Adipocyte (in vitro differentiated cells): ENCODE measurements around the gene S100A12.

Source experiments
- DNase-seq: peaks from one replicate; pipeline ENCODE4 v3.0.0-alpha.2; 2015; ENCODE audit warnings: low read depth
- H3K27me3 ChIP-seq: replicated peaks from 2 replicates; pipeline ENCODE4 v1.7.0; 2013; ENCODE audit warnings: mild to moderate bottlenecking, low read length, moderate library complexity; ENCODE audit not compliant: control insufficient read depth, insufficient read depth
- H3K36me3 ChIP-seq: 2 replicates; pipeline ENCODE4 v1.7.0; 2013; ENCODE audit warnings: low read length, mild to moderate bottlenecking, moderate library complexity; ENCODE audit not compliant: control insufficient read depth, insufficient read depth, severe bottlenecking
- H3K4me1 ChIP-seq: 2 replicates; pipeline ENCODE4 v1.7.0; 2013; ENCODE audit warnings: mild to moderate bottlenecking, low read length, moderate library complexity; ENCODE audit not compliant: control insufficient read depth, insufficient read depth
- H3K4me3 ChIP-seq: 2 replicates; pipeline ENCODE4 v1.7.0; 2013; ENCODE audit warnings: mild to moderate bottlenecking, low read length, moderate library complexity
- H3K9ac ChIP-seq: 2 replicates; pipeline ENCODE4 v1.7.0; 2013; ENCODE audit warnings: mild to moderate bottlenecking, low read length, moderate library complexity
- H3K9me3 ChIP-seq: 2 replicates; pipeline ENCODE4 v1.7.0; 2013; ENCODE audit warnings: mild to moderate bottlenecking, low read length, moderate library complexity; ENCODE audit not compliant: control insufficient read depth

Gene S100A12

DNA sequence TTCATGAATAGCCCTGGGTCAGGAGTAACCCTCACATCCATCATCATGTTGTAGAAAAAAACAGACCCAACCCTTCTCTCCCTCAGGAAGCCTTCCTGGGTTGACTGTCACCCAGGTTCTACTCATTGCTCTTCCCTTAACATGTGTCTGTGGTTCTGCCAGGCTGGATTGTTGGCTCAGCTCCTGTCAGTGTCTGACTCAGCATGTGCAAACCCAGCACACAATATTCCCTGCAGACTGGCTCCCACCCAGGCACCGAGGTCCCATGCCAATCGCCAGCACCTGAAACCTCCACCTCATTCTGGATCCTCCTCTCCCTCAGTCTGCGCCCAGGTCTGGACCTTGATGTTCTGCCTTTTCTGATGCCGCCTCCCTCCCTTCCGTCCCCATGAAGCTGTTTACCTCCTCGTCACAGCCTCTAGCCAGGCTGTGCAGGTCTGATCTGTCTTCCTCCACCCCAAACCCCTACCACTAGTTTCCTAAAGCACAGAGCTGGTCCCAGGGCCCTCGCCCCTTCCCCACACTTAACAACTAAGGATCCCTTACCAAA lies 19.8 kb upstream of the S100A12 start:
- peaks cover 73% of the 10 kb centered on the region for H3K27me3 ChIP-seq
- no peaks in the 10 kb centered on the region for H3K9me3 ChIP-seq
- H3K4me1 ChIP-seq = peaks cover 4% of the 10 kb centered on the region
- H3K9ac ChIP-seq = no peak overlapping the region
- no peak for DNase-seq
- H3K4me3 ChIP-seq = no peak overlapping the region
- no peaks in the 10 kb centered on the region for H3K36me3 ChIP-seq

DNA sequence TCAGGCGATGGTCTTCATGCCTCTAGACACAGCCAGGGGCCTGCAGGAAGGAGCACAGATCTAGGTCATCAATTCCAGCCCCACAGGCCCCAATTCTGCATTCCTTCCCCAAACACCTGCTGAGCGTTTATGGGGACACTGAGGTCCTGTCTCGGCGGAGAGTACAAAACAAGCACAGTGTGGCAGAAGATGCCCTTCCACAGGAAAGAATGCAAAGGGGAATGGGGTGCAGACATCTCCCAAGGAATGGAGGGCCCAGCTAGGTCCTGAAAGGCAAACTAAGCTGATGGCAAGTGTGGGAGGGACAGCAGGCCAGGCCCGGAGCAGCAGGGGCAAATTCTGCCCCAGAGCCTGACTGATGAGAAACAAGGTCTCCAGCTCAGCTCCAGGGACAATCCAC lies 19.0 kb upstream of the S100A12 start:
- no peak for DNase-seq
- H3K9ac ChIP-seq = no peak overlapping the region
- peaks cover 4% of the 10 kb centered on the region for H3K4me1 ChIP-seq
- peaks cover 80% of the 10 kb centered on the region for H3K27me3 ChIP-seq
- H3K4me3 ChIP-seq = no peak overlapping the region
- no peaks in the 10 kb centered on the region for H3K36me3 ChIP-seq
- H3K9me3 ChIP-seq = no peaks in the 10 kb centered on the region

- H3K9ac ChIP-seq = no peak overlapping the region
- no peaks in the 10 kb centered on the region for H3K36me3 ChIP-seq
- no peaks in the 10 kb centered on the region for H3K9me3 ChIP-seq
These were observed 18.5 kb upstream of the S100A12 start for GRCh38 chr1:153393926-153394325.

GRCh38 chr1:153392822-153393221 lies 17.4 kb upstream of the S100A12 start:
- Histone ChIP-seq H3K36me3 (no peaks in the 10 kb centered on the region), H3K9me3 (no peaks in the 10 kb centered on the region)
- no peak for DNase-seq

More at GRCh38 chr1:153393926-153394325, 18.5 kb upstream of the S100A12 start:
- Histone ChIP-seq H3K27me3 (peaks cover 78% of the 10 kb centered on the region), H3K4me3 (no peak overlapping the region), H3K4me1 (peaks cover 4% of the 10 kb centered on the region)
- no peak for DNase-seq

DNA sequence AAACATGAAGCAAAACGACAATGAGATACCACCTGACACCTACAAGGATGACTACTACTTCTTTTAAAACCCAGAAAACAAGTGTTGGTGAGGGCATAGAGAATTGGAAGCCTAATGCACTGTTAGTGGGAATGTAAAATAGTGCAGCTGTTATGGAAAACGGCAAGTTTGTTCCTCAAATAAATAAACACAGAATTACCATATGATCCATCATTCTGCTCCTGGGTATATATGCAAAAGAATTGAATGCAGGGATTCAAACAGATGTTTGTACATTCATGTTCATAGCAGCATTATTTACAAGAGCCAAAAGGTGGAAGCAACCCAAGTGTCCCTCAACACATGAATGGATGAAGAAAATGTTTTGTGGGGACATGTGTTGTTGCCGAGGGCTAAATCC lies 16.8 kb upstream of the S100A12 start:
- Histone ChIP-seq H3K4me1 (peaks cover 4% of the 10 kb centered on the region), H3K4me3 (no peak overlapping the region), H3K9me3 (no peaks in the 10 kb centered on the region), H3K27me3 (peaks cover 73% of the 10 kb centered on the region), H3K9ac (no peak overlapping the region), H3K36me3 (no peaks in the 10 kb centered on the region)
- DNase-seq = no peak

More at GRCh38 chr1:153392822-153393221, 17.4 kb upstream of the S100A12 start:
- H3K9ac ChIP-seq = no peak overlapping the region
- H3K27me3 ChIP-seq = peaks cover 76% of the 10 kb centered on the region
- no peak overlapping the region for H3K4me3 ChIP-seq
- peaks cover 4% of the 10 kb centered on the region for H3K4me1 ChIP-seq

DNA sequence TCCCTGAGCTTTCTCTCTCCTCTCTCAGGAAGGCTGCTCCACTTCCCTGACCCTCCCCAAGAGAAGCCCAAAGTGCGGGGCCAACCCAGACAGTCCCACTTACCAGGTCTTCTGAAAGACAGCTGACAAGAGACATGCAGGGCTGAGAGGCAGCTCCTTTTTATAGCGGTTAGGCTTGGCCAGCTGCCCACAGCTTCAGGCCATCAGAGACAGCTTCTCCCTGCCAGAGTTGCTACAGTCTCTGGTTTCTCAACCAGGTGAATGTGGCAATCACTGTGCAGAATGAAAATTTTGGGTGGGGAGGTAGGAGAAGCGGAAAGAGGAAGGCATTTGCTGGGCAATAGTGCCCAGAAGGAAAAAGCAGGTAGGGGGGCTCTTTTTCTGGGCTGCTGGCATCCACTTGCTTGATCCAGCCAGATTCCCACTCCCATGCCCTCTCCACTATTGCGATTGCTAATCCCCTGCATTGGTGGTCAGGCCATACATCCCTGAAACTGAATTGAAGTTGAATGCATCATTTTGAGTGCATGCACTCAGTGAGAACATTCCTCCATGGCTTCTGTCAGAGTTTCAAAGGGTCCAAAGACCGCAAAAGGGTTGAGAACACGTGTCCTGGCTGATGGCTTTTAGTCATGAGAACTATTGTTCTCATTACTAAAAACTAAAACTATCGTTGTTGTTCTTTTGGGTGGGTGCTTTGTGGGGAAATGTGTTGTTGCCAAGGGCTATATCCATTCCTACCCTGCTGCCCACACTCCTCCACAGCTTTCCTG lies 15.7 kb upstream of the S100A12 start, which contains the start of gene S100A8:
Gene S100A8, minus strand, starts transcription at position 136 of the 773 bp plus-strand sequence. CDS start 538 bp downstream, outside the sequence.
- H3K27me3 ChIP-seq = peaks cover 67% of the 10 kb centered on the region

DNA sequence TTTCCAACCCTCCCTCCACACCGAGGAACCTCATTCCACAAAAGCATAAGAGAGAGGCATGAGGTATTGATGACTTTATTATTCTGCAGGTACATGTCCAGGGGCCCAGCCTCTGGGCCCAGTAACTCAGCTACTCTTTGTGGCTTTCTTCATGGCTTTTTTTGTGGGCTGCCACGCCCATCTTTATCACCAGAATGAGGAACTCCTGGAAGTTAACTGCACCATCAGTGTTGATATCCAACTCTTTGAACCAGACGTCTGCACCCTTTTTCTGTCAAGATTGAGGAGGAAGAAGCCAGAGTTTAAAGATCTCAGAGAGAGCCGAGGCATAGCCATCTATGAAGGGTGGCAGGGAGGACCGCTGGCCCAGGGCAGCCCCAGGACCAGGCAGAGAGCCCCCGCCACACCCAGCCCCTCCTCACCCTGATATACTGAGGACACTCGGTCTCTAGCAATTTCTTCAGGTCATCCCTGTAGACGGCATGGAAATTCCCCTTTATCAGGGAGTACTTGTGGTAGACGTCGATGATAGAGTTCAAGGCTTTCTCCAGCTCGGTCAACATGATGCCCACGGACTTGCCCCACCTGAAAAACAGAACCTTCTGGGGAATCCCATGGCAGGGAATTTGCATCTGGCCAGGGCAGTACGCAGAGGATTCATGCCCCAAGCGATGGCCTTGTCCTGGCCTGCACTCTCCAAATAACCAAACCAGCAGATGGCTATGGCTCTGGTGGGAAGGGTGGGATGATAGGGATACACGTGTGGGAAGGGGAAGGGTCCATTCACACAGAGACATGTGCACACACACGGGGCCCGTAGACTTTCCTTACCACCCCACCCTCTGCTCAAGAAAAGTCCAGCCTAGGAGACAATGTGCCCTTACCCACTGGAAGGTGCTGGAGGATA lies 14.8 kb upstream of the S100A12 start:
- Histone ChIP-seq H3K4me3 (no peak overlapping the region), H3K27me3 (peaks cover 61% of the 10 kb centered on the region), H3K36me3 (no peaks in the 10 kb centered on the region), H3K9me3 (no peaks in the 10 kb centered on the region), H3K4me1 (peaks cover 4% of the 10 kb centered on the region), H3K9ac (no peak overlapping the region)
- DNase-seq = no peak

More for the DNA sequence above, 15.7 kb upstream of the S100A12 start, which contains the start of gene S100A8:
- Histone ChIP-seq H3K9me3 (no peaks in the 10 kb centered on the region), H3K4me1 (peaks cover 4% of the 10 kb centered on the region), H3K36me3 (no peaks in the 10 kb centered on the region), H3K9ac (no peak within 1 kb of the TSS), H3K4me3 (no peak within 1 kb of the TSS)
- DNase-seq = no peak

DNA sequence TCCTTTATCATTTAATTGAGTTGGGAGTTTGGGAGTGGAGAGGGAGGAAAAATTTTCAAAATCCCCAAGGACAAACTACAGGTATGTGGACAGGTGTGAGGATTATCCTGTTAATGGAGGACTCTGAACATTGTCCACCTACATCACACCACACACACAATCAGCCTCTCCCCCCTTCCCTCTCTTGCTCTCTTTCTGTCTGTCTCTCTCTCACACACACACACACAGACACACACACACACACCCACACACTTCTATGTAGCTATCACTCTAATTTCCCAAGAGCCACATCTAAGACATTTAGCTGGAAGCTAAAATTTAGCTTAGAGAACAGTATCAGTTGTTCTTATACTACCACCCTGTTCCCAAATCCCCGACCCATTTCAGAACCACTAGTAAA lies 14.0 kb upstream of the S100A12 start:
- no peak overlapping the region for H3K4me3 ChIP-seq
- no peaks in the 10 kb centered on the region for H3K9me3 ChIP-seq
- no peak for DNase-seq
- no peak overlapping the region for H3K9ac ChIP-seq
- peaks cover 4% of the 10 kb centered on the region for H3K4me1 ChIP-seq
- H3K27me3 ChIP-seq = peaks cover 53% of the 10 kb centered on the region
- H3K36me3 ChIP-seq = no peaks in the 10 kb centered on the region

DNA sequence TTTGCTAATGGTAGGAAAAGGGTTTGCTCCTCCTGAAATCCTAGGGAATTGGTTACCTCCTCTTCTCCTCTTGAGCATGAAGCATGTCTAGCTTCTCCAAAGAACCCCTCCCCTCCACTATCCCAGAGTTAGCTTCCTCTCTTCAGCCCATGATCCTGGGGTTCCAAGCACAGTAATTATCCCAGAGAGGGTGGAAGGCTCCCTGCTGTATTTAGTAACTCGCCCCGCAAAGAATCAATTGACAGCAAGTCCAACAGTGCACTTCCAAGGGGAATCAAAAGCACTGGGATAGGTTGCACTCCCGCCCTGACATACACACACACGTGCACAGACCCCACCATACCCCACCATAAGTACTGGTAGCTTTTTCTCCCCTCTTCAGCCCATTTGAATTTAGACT lies 12.4 kb upstream of the S100A12 start:
- Histone ChIP-seq H3K4me3 (no peak overlapping the region), H3K9me3 (peaks cover 6% of the 10 kb centered on the region), H3K27me3 (peaks cover 55% of the 10 kb centered on the region), H3K4me1 (peaks cover 4% of the 10 kb centered on the region), H3K9ac (no peak overlapping the region), H3K36me3 (no peaks in the 10 kb centered on the region)
- DNase-seq = no peak

GRCh38 chr1:153387001-153387400 lies 11.6 kb upstream of the S100A12 start:
- Histone ChIP-seq H3K4me3 (no peak overlapping the region), H3K4me1 (peaks cover 4% of the 10 kb centered on the region), H3K9ac (no peak overlapping the region), H3K27me3 (peaks cover 50% of the 10 kb centered on the region), H3K9me3 (peaks cover 14% of the 10 kb centered on the region), H3K36me3 (no peaks in the 10 kb centered on the region)
- DNase-seq = no peak

DNA sequence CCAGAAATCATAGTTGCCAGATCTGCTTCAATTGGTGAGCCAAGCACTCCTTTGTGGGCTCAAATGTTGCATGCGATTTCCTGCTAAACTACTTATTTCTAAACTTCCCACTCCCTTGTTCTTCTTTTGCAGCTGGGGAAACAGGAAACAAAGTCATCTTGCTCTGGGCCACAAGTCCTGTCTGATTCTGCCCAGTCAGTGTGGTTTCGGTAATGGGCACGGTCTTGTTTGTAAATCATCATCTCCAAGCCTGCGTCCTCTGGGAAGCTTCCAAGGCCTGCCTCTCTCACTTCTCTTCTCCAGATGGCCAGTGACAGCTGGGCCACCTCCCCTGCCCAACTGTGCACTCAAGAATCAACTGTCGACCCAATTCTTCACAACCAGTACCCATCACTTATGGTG lies 11.1 kb upstream of the S100A12 start:
- Histone ChIP-seq H3K27me3 (peaks cover 45% of the 10 kb centered on the region), H3K4me3 (no peak overlapping the region), H3K36me3 (no peaks in the 10 kb centered on the region), H3K9me3 (peaks cover 19% of the 10 kb centered on the region), H3K9ac (no peak overlapping the region), H3K4me1 (peaks cover 4% of the 10 kb centered on the region)
- DNase-seq = no peak
